ENCODE measurements around the gene TRMT112. TPM values are rescaled to one million over a fixed set of nuclear protein-coding genes. Genes with fewer than 3 reads are reported as not detected.

Gene TRMT112
- total RNA-seq (2021; fragmentation: NEBNext Ultra II Directional; extraction: Animal tissue kit (Norgen Biotek cat#: 25700)) (300 and 326 TPM in 2 replicates), polyA plus RNA-seq (2011; rRNA removed) (650 and 707 TPM in 2 replicates), polyA minus RNA-seq (2011; rRNA and poly(A)+ RNA removed) (31.9 and 44.7 TPM in 2 replicates)
- polyA plus RNA-seq (2011; cell fraction: cytosol; rRNA removed), result 604 TPM
- polyA plus RNA-seq (2011; cell fraction: nucleus; rRNA removed), result 183 TPM
- 380 to 473 TPM (median 438 TPM) in 4 replicates for polyA plus RNA-seq (2012, experiment 1 of 2)
- 1,230 TPM for polyA plus RNA-seq (2012, experiment 2 of 2)
- 542 TPM for polyA plus RNA-seq (2013, experiment 1 of 2)
- 524 TPM for polyA plus RNA-seq (2013, experiment 2 of 2)
- 101 TPM for polyA minus RNA-seq (2011; cell fraction: cytosol; rRNA and poly(A)+ RNA removed)
- polyA minus RNA-seq (2011; cell fraction: nucleus; rRNA and poly(A)+ RNA removed), result 54.3 TPM
- long read RNA-seq, experiment 1, transcript TRMT112-205 (3 exons, 659 nt), result minor isoform, 6 of 252 reads
- long read RNA-seq, experiment 1, transcript TRMT112-206 (4 exons, 1,106 nt), result major isoform, 168 of 252 reads
- long read RNA-seq, experiment 1, transcript TRMT112-203 (3 exons, 823 nt), result minor isoform, 58 of 252 reads
- long read RNA-seq, experiment 1, partial matches to known transcripts, result 7 of 252 reads
- long read RNA-seq, experiment 1, other reads (novel, unspliced or antisense), result 4 of 252 reads
- long read RNA-seq, experiment 2, transcript TRMT112-206 (4 exons, 1,106 nt), result major isoform, 55 of 61 reads
- long read RNA-seq, experiment 2, partial matches to known transcripts, result 1 of 61 reads
- long read RNA-seq, experiment 2, other reads (novel, unspliced or antisense), result 2 of 61 reads

- Histone ChIP-seq H3K23ac (ENCODE audit: insufficient read length) (no peak within 1 kb of the TSS), H3K18ac (ENCODE audit: extremely low read depth, low read length) (peak within 1 kb of the TSS; percentile 71), H3K36me3 (ENCODE audit: control insufficient read depth in 2 of 4, insufficient read depth in 4 of 4, low read length in 3 of 4) (peaks cover 2 to 26% (median 15%) of the 10 kb centered on the region in 4 experiments; a peak in 7 of 8 replicates), H3K23me2 (ENCODE audit: low read depth, low read length) (peaks cover 5% of the 10 kb centered on the region; the same call in 1 of the 2 replicates), H3K9me3 (ENCODE audit: insufficient read depth in 2 of 2, low read depth in 1 of 2, low read length in 1 of 2) (no peaks in the 10 kb centered on the region), H3K56ac (replicated peaks; ENCODE audit: insufficient read length, low read depth, low read length) (peak within 1 kb of the TSS; percentile 91), H2AFZ (ENCODE audit: low read length) (0 out of 2 replicates have a peak within 1 kb of the TSS, but pooled peaks have one; percentile 40), H4K5ac (ENCODE audit: insufficient read length, low read depth, low read length) (peak within 1 kb of the TSS; percentile 99), H2BK5ac (ENCODE audit: low read depth, low read length) (peak within 1 kb of the TSS; percentile 84), H2AK5ac (ENCODE audit: low read depth, low read length) (0 out of 2 replicates have a peak within 1 kb of the TSS, but pooled peaks have one; percentile 71), H3K14ac (ENCODE audit: insufficient read length) (no peak within 1 kb of the TSS), H3K4me2 (ENCODE audit: insufficient read depth in 1 of 2, low read depth in 2 of 2, low read length in 2 of 2) (peak within 1 kb of the TSS; percentile 60 to 75), H4K20me1 (replicated peaks in 1 of 2; ENCODE audit: control insufficient read depth in 1 of 2, insufficient read depth in 2 of 2, low read length in 2 of 2) (peaks cover 0 to 3% of the 10 kb centered on the region in 2 experiments), H3K27ac (ENCODE audit: low read depth, low read length) (peak within 1 kb of the TSS; percentile 91), H4K8ac (ENCODE audit: extremely low read depth, insufficient read depth, low read length) (peak within 1 kb of the TSS; percentile 97), H2BK12ac (ENCODE audit: low read depth, low read length) (0 out of 2 replicates have a peak within 1 kb of the TSS, but pooled peaks have one; percentile 27), H3K9ac (replicated peaks in 1 of 4; ENCODE audit: extremely low read depth in 1 of 4, low read depth in 3 of 4, low read length in 3 of 4) (peak within 1 kb of the TSS; percentile 70 to 85 (median 79)), H3K4me3 (ENCODE audit: extremely low read depth in 1 of 4, insufficient read depth in 2 of 4, low read depth in 3 of 4, low read length in 4 of 4) (peak within 1 kb of the TSS; percentile 73 to 80 (median 77)), H3K79me2 (ENCODE audit: control insufficient read depth in 1 of 2, insufficient read depth in 2 of 2, low read length in 2 of 2) (peaks cover 0 to 18% of the 10 kb centered on the region in 2 experiments; a peak in 1 of 4 replicates), H2BK120ac (replicated peaks; ENCODE audit: low read depth, low read length) (peak within 1 kb of the TSS; percentile 94), H4K91ac (replicated peaks; ENCODE audit: insufficient read length, low read length) (peak within 1 kb of the TSS; percentile 96), H3K79me1 (ENCODE audit: low read depth, low read length) (peaks cover 7% of the 10 kb centered on the region; the same call in 1 of the 2 replicates), H3K4ac (replicated peaks; ENCODE audit: insufficient read length, low read depth, low read length) (peak within 1 kb of the TSS; percentile 97), H3K4me1 (replicated peaks in 1 of 4; ENCODE audit: control insufficient read depth in 3 of 4, insufficient read depth in 4 of 4, low read length in 3 of 4) (peaks cover 0 to 8% (median 3%) of the 10 kb centered on the region in 4 experiments; a peak in 6 of 7 replicates), H2BK20ac (ENCODE audit: low read length) (no peak within 1 kb of the TSS), H3K27me3 (replicated peaks in 1 of 4; ENCODE audit: control insufficient read depth in 3 of 4, extremely low read depth in 1 of 4, insufficient read depth in 3 of 4, low read length in 3 of 4) (no peaks in the 10 kb centered on the region), H2BK15ac (ENCODE audit: low read length) (no peak within 1 kb of the TSS)
- FAIRE-seq, result peak; percentile 87
- peak; percentile 89 to 97 for DNase-seq (ENCODE audit: low read depth in 1 of 2, low spot score in 2 of 2)
- ChIA-PET CTCF (ENCODE audit: partially characterized antibody) (interaction anchor here (0.7 to 20.8 kb wide), 16 partner anchors 11 to 372 kb away, joined by 3 to 614 read pairs (median 4); partner anchors contain the start of genes BAD, CATSPERZ, CCDC88B and NUDT22), POLR2A (ENCODE audit: partially characterized antibody) (interaction anchor here (0.6 to 6.6 kb wide), 28 partner anchors 9 to 249 kb away, joined by 3 to 61 read pairs (median 6); partner anchors contain the start of genes CCDC88B, ESRRA, FERMT3 and NUDT22)
- 1% methylated on average over 37 of the region's 43 CpGs; no CpG with 5 or more reads in 1 of the 2 experiments for WGBS, 2 experiments (ENCODE audit: extremely low coverage in 1 of 2, insufficient coverage in 1 of 2, insufficient read length in 1 of 2, insufficient replicate concordance in 2 of 2, low coverage in 1 of 2, low lambda C conversion rate in 2 of 2, missing lambda C conversion rate in 1 of 2)
- TF ChIP-seq HDAC2 (IDR thresholded peaks at IDR 0.05; ENCODE audit: borderline replicate concordance in 1 of 2, low read depth in 2 of 2, low read length in 2 of 2) (peak in 1 of 2 experiments; percentile 35; a peak in 1 of 4 replicates), KDM4A (IDR thresholded peaks at IDR 0.05; ENCODE audit: low read depth, low read length, severe bottlenecking) (peak; percentile 90), CREB1 (IDR thresholded peaks at IDR 0.05) (peak; percentile 78), ASH2L (IDR thresholded peaks at IDR 0.05; ENCODE audit: low read length) (peak; percentile 81), NRF1 (IDR thresholded peaks at IDR 0.05; ENCODE audit: low read depth, low read length) (no peak), RNF2 (IDR thresholded peaks at IDR 0.05; ENCODE audit: borderline replicate concordance, low read depth, low read length, missing control alignments, poor library complexity, severe bottlenecking) (no peak), TBP (IDR thresholded peaks at IDR 0.05; ENCODE audit: low read depth, low read length) (peak; percentile 58; the same call in 1 of the 2 replicates)
Measured at GRCh38 chr11:64317325-64317960, at the start of gene TRMT112. Gene TRMT112, minus strand, starts transcription at chr11:64317559. Its CDS starts 33 bp downstream, at chr11:64317526.
